GM12891 (cell line): ENCODE measurements around the gene MMP1.
A peak's percentile ranks its signal among the peaks of the same experiment; 100 is the strongest.

Experiments
- DNase-seq: peaks from one replicate; pipeline ENCODE4 v3.0.0; 2011; ENCODE audit warnings: low spot score; ENCODE audit not compliant: insufficient read length
- FAIRE-seq: peaks from 2 replicates; lab custom pipeline; 2011; peaks lifted over from hg19 to GRCh38; lab: Jason Lieb, UNC
- PAX5 ChIP-seq: IDR thresholded peaks from 2 replicates; pipeline ENCODE4 v1.6.1; 2011; ENCODE audit warnings: low read length, moderate library complexity, mild to moderate bottlenecking; ENCODE audit not compliant: insufficient read depth, severe bottlenecking
- POLR2A ChIP-seq: IDR thresholded peaks from 2 replicates; pipeline ENCODE4 v1.6.1; 2011; ENCODE audit warnings: low read depth, low read length, control low read depth
- POLR2AphosphoS5 ChIP-seq: IDR thresholded peaks from 2 replicates; pipeline ENCODE4 v1.6.1; 2011; ENCODE audit warnings: low read depth, low read length, control low read depth
- POU2F2 ChIP-seq: IDR thresholded peaks from 2 replicates; pipeline ENCODE4 v1.6.1; 2011; ENCODE audit warnings: low read depth, mild to moderate bottlenecking, control low read depth, low read length, moderate library complexity
- SPI1 ChIP-seq: IDR thresholded peaks from 2 replicates; pipeline ENCODE4 v1.6.1; 2011; ENCODE audit warnings: low read depth, low read length, control low read depth
- TAF1 ChIP-seq: IDR thresholded peaks from 2 replicates; pipeline ENCODE4 v1.6.1; 2011; ENCODE audit warnings: low read depth, low read length, control low read depth

Gene MMP1

GRCh38 chr11:102809971-102810370, 12.0 kb upstream of the MMP1 start:
- no peak for DNase-seq
- TF ChIP-seq SPI1 = no peak
- TF ChIP-seq TAF1 = no peak
- no peak for TF ChIP-seq POLR2A
- no peak for TF ChIP-seq POLR2AphosphoS5
- TF ChIP-seq PAX5 = no peak
- no peak for TF ChIP-seq POU2F2
- FAIRE-seq = no peak

GRCh38 chr11:102807921-102808320, 10.0 kb upstream of the MMP1 start:
- TF ChIP-seq SPI1 (no peak), POLR2A (no peak)
- no peak for DNase-seq
- FAIRE-seq = peak; percentile 43

- DNase-seq = no peak
- no peak for TF ChIP-seq POLR2AphosphoS5
- TF ChIP-seq PAX5 = no peak
- TF ChIP-seq POLR2A = no peak
- TF ChIP-seq SPI1 = no peak
- TF ChIP-seq TAF1 = no peak
- no peak for TF ChIP-seq POU2F2
- no peak for FAIRE-seq
Measured at GRCh38 chr11:102806296-102806695, 8.3 kb upstream of the MMP1 start.

- TF ChIP-seq SPI1 (no peak), POU2F2 (no peak), PAX5 (no peak), TAF1 (no peak), POLR2A (no peak), POLR2AphosphoS5 (no peak)
- FAIRE-seq (no peak), DNase-seq (no peak)
Measured at GRCh38 chr11:102802341-102802740, 4.4 kb upstream of the MMP1 start.

- FAIRE-seq (no peak), DNase-seq (no peak)
- TF ChIP-seq POLR2A (no peak), SPI1 (no peak), POU2F2 (no peak), POLR2AphosphoS5 (no peak), PAX5 (no peak), TAF1 (no peak)
Measured at GRCh38 chr11:102800767-102801166, 2.8 kb upstream of the MMP1 start.

- FAIRE-seq = no peak
- TF ChIP-seq POU2F2 (no peak), PAX5 (no peak), TAF1 (no peak), SPI1 (no peak), POLR2AphosphoS5 (no peak)
- no peak for DNase-seq
Measured at GRCh38 chr11:102799681-102800340, 1.9 kb upstream of the MMP1 start.

GRCh38 chr11:102794382-102794781, 3.6 kb downstream of the MMP1 start:
- DNase-seq (peak; percentile 5), FAIRE-seq (no peak)

GRCh38 chr11:102793677-102794290, 4.2 kb downstream of the MMP1 start:
- FAIRE-seq (no peak), DNase-seq (no peak)

More at GRCh38 chr11:102794382-102794781, 3.6 kb downstream of the MMP1 start:
- TF ChIP-seq POLR2A (no peak), POLR2AphosphoS5 (no peak), SPI1 (no peak), PAX5 (no peak)

GRCh38 chr11:102792604-102793003, 5.4 kb downstream of the MMP1 start:
- no peak for FAIRE-seq
- TF ChIP-seq TAF1 (no peak), SPI1 (no peak), POLR2AphosphoS5 (no peak)
- DNase-seq = no peak

More at GRCh38 chr11:102793677-102794290, 4.2 kb downstream of the MMP1 start:
- no peak for TF ChIP-seq SPI1
- TF ChIP-seq TAF1 = no peak
- TF ChIP-seq PAX5 = no peak
- no peak for TF ChIP-seq POLR2AphosphoS5
- no peak for TF ChIP-seq POLR2A
- no peak for TF ChIP-seq POU2F2

- TF ChIP-seq TAF1 = no peak
- no peak for TF ChIP-seq POU2F2
- TF ChIP-seq PAX5 = no peak
- TF ChIP-seq POLR2AphosphoS5 = no peak
- TF ChIP-seq SPI1 = no peak
- no peak for TF ChIP-seq POLR2A
- DNase-seq (no peak), FAIRE-seq (no peak)
Measured at GRCh38 chr11:102791271-102792036, 6.5 kb downstream of the MMP1 start.
